ENCODE results near the gene ZNF784. TPM values are rescaled to one million over a fixed set of nuclear protein-coding genes. Genes with fewer than 3 reads are reported as not detected.

The ZNF784 gene
- total and polyA plus RNA-seq, 2 donors, result 2.7 to 5.4 TPM

GRCh38 chr19:55598034-55598433, 26.3 kb downstream of the ZNF784 start:
- peak overlapping the region in 1 of 2 donors; percentile 8 for H3K27ac ChIP-seq (ENCODE audit: low read depth in 1 of 2, low read length in 1 of 2)
- DNase-seq (ENCODE audit: low read depth in 6 of 9, low spot score in 9 of 9), result no peak
- no peaks in the 10 kb centered on the region for H3K27me3 ChIP-seq (ENCODE audit: control insufficient read depth in 2 of 2, insufficient read depth in 1 of 2, low read length in 1 of 2)
- WGBS, result 97% methylated on average over 9 of the region's 9 CpGs
- H3K4me1 ChIP-seq (ENCODE audit: control insufficient read depth in 2 of 2, insufficient read depth in 2 of 2, low read length in 2 of 2), result peaks cover 7 to 21% of the 10 kb centered on the region in 2 donors
- H3K4me3 ChIP-seq (ENCODE audit: low read length in 2 of 2), result no peak overlapping the region
- H3K36me3 ChIP-seq (ENCODE audit: control insufficient read depth in 2 of 2, insufficient read depth in 2 of 2, low read length in 1 of 2), result peaks cover 30 to 35% of the 10 kb centered on the region in 2 donors
- peaks cover 1 to 7% of the 10 kb centered on the region in 2 donors for H3K9me3 ChIP-seq (ENCODE audit: control insufficient read depth in 2 of 2, insufficient read depth in 1 of 2, low read length in 1 of 2)

GRCh38 chr19:55597501-55597921, 26.9 kb downstream of the ZNF784 start:
- no peak for DNase-seq (ENCODE audit: low read depth in 6 of 9, low spot score in 9 of 9)
- H3K9me3 ChIP-seq (ENCODE audit: control insufficient read depth in 2 of 2, insufficient read depth in 1 of 2, low read length in 1 of 2), result peaks cover 1 to 7% of the 10 kb centered on the region in 2 donors
- H3K4me3 ChIP-seq (ENCODE audit: low read length in 2 of 2), result no peak overlapping the region
- peaks cover 30 to 38% of the 10 kb centered on the region in 2 donors for H3K36me3 ChIP-seq (ENCODE audit: control insufficient read depth in 2 of 2, insufficient read depth in 2 of 2, low read length in 1 of 2)
- WGBS, result 99% methylated on average over 30 of the region's 30 CpGs
- H3K4me1 ChIP-seq (ENCODE audit: control insufficient read depth in 2 of 2, insufficient read depth in 2 of 2, low read length in 2 of 2), result peaks cover 7 to 21% of the 10 kb centered on the region in 2 donors
- no peak overlapping the region for H3K27ac ChIP-seq (ENCODE audit: low read depth in 1 of 2, low read length in 1 of 2)
- H3K27me3 ChIP-seq (ENCODE audit: control insufficient read depth in 2 of 2, insufficient read depth in 1 of 2, low read length in 1 of 2), result no peaks in the 10 kb centered on the region

DNA sequence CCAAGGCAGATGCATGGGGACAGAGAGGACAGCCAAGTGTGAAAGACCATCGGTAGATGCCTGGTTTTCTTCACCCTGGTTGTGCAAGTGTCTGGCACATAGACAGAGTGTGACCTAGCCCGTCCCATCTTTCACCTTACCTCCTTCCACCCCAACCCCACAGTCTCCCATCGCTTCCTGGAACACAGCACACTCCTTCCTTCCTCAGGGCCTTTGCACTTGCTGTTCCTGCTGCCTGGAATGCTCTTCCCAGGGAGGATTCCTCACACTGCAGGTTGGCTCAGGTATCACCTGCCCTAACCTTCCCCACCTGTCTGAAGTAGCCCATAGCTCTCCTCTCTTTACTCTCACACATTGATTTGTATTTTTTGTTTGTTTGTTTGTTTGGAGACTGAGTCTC, 28.1 kb downstream of the ZNF784 start:
- no peaks in the 10 kb centered on the region for H3K27me3 ChIP-seq (ENCODE audit: control insufficient read depth in 2 of 2, insufficient read depth in 1 of 2, low read length in 1 of 2)
- no peak overlapping the region for H3K27ac ChIP-seq (ENCODE audit: low read depth in 1 of 2, low read length in 1 of 2)
- 96% methylated on average over 3 of the region's 3 CpGs for WGBS
- H3K4me3 ChIP-seq (ENCODE audit: low read length in 2 of 2), result no peak overlapping the region
- DNase-seq (ENCODE audit: low read depth in 6 of 9, low spot score in 9 of 9), result no peak
- H3K36me3 ChIP-seq (ENCODE audit: control insufficient read depth in 2 of 2, insufficient read depth in 2 of 2, low read length in 1 of 2), result peaks cover 34 to 44% of the 10 kb centered on the region in 2 donors
- H3K9me3 ChIP-seq (ENCODE audit: control insufficient read depth in 2 of 2, insufficient read depth in 1 of 2, low read length in 1 of 2), result peaks cover 1 to 7% of the 10 kb centered on the region in 2 donors
- peaks cover 6 to 13% of the 10 kb centered on the region in 2 donors for H3K4me1 ChIP-seq (ENCODE audit: control insufficient read depth in 2 of 2, insufficient read depth in 2 of 2, low read length in 2 of 2)

DNA sequence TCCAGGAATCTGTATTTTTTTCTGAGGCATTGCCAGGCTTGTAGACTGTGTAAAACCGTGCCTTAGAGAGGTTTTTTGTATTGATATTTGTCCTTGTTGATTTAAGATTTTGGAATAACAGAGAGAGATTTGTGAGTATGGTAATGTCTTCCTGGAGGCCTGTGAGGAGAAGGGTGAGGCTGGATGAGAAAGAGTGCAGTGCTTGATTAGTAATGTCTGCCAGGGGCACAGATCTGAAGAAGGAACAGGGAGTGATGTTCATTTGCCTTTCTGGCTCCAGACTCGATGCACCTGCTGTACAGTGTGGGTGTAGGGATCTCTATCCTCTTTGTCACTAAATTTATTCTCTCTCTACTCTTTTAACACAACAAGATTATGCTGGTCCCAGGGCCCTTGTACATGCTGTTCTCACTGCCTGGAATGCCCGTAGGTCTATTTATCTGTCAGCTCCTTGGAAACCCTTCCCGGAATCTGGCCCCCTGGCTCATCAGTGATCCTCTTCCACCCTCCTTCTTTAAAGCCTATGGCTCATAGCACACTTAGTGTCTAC, 29.3 kb downstream of the ZNF784 start:
- no peak for DNase-seq (ENCODE audit: low read depth in 6 of 9, low spot score in 9 of 9)
- Histone ChIP-seq H3K9me3 (ENCODE audit: control insufficient read depth in 2 of 2, insufficient read depth in 1 of 2, low read length in 1 of 2) (peaks cover 1 to 7% of the 10 kb centered on the region in 2 donors), H3K4me1 (ENCODE audit: control insufficient read depth in 2 of 2, insufficient read depth in 2 of 2, low read length in 2 of 2) (peaks cover 0 to 5% of the 10 kb centered on the region in 2 donors), H3K4me3 (ENCODE audit: low read length in 2 of 2) (no peak overlapping the region), H3K27me3 (ENCODE audit: control insufficient read depth in 2 of 2, insufficient read depth in 1 of 2, low read length in 1 of 2) (no peaks in the 10 kb centered on the region), H3K36me3 (ENCODE audit: control insufficient read depth in 2 of 2, insufficient read depth in 2 of 2, low read length in 1 of 2) (peaks cover 34 to 44% of the 10 kb centered on the region in 2 donors), H3K27ac (ENCODE audit: low read depth in 1 of 2, low read length in 1 of 2) (no peak overlapping the region)
- WGBS, result 100% methylated on average over 4 of the region's 4 CpGs

DNA sequence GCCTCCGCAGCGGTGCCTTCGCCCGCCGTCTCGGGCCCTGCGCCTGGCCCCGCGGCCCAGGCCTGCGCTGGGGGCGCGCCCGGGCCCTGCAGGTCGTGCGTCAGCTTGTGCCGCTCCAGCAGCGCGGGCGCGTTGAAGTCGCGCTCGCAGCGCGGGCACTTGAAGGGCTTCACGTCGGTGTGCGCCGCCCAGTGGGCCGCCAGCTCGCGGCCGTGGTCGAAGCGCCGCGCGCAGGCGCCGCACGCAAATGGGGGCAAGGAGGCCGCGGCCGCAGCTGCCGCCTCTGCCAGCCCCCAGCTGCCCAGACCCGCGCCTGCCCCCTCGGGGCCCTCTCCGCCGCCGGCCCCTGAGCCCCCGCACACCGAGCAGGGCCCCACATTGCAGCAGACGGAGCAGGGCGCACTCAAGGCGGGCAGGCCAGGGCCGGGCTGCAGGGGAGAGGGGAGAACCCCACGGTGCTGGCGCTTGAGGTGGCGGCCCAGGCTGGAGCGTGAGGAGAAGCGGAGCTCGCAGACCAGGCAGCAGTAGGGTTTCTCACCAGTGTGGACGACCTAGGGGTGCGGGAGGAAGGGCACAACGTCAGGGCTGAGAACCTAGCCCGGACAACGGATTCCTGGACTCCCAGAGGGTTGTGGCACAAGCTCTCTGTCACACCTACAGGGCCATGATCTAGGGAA, 31.1 kb downstream of the ZNF784 start:
- H3K9me3 ChIP-seq (ENCODE audit: control insufficient read depth in 2 of 2, insufficient read depth in 1 of 2, low read length in 1 of 2), result peaks cover 0 to 1% of the 10 kb centered on the region in 2 donors
- H3K4me1 ChIP-seq (ENCODE audit: control insufficient read depth in 2 of 2, insufficient read depth in 2 of 2, low read length in 2 of 2), result no peaks in the 10 kb centered on the region
- peaks cover 34 to 44% of the 10 kb centered on the region in 2 donors for H3K36me3 ChIP-seq (ENCODE audit: control insufficient read depth in 2 of 2, insufficient read depth in 2 of 2, low read length in 1 of 2)
- H3K27me3 ChIP-seq (ENCODE audit: control insufficient read depth in 2 of 2, insufficient read depth in 1 of 2, low read length in 1 of 2), result no peaks in the 10 kb centered on the region
- H3K27ac ChIP-seq (ENCODE audit: low read depth in 1 of 2, low read length in 1 of 2), result no peak overlapping the region
- WGBS, result 96% methylated on average over 68 of the region's 68 CpGs
- DNase-seq (ENCODE audit: low read depth in 6 of 9, low spot score in 9 of 9), result no peak
- no peak overlapping the region for H3K4me3 ChIP-seq (ENCODE audit: low read length in 2 of 2)

GRCh38 chr19:55592391-55593090, 31.8 kb downstream of the ZNF784 start:
- Histone ChIP-seq H3K27me3 (ENCODE audit: control insufficient read depth in 2 of 2, insufficient read depth in 1 of 2, low read length in 1 of 2) (no peaks in the 10 kb centered on the region), H3K27ac (ENCODE audit: low read depth in 1 of 2, low read length in 1 of 2) (no peak overlapping the region), H3K4me3 (ENCODE audit: low read length in 2 of 2) (no peak overlapping the region), H3K36me3 (ENCODE audit: control insufficient read depth in 2 of 2, insufficient read depth in 2 of 2, low read length in 1 of 2) (peaks cover 34 to 43% of the 10 kb centered on the region in 2 donors), H3K9me3 (ENCODE audit: control insufficient read depth in 2 of 2, insufficient read depth in 1 of 2, low read length in 1 of 2) (peaks cover 0 to 1% of the 10 kb centered on the region in 2 donors), H3K4me1 (ENCODE audit: control insufficient read depth in 2 of 2, insufficient read depth in 2 of 2, low read length in 2 of 2) (peaks cover 0 to 5% of the 10 kb centered on the region in 2 donors)
- no peak for DNase-seq (ENCODE audit: low read depth in 6 of 9, low spot score in 9 of 9)
- 97% methylated on average over 73 of the region's 73 CpGs for WGBS

DNA sequence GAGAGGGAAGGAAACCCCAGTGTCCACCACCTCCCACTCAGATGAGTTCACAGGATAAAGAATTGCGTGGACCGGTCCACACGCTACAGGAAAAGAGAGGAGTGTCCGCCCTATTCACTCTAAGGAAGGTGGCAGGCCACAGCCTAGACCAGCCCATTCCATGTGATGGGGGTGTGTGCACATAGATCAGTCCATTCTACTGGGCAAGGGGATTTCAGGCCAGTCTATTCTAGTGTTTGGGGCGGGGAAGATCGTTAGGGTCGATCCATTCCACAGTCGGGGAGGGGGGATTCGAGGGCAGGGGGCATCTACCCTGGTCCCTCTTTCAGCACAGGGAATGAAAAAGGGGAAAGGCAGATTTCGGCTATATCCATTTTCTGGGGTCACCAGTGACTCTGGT, 32.8 kb downstream of the ZNF784 start:
- Histone ChIP-seq H3K9me3 (ENCODE audit: control insufficient read depth in 2 of 2, insufficient read depth in 1 of 2, low read length in 1 of 2) (peaks cover 0 to 1% of the 10 kb centered on the region in 2 donors), H3K4me1 (ENCODE audit: control insufficient read depth in 2 of 2, insufficient read depth in 2 of 2, low read length in 2 of 2) (peaks cover 5 to 14% of the 10 kb centered on the region in 2 donors), H3K27ac (ENCODE audit: low read depth in 1 of 2, low read length in 1 of 2) (no peak overlapping the region), H3K36me3 (ENCODE audit: control insufficient read depth in 2 of 2, insufficient read depth in 2 of 2, low read length in 1 of 2) (peaks cover 27 to 38% of the 10 kb centered on the region in 2 donors), H3K4me3 (ENCODE audit: low read length in 2 of 2) (no peak overlapping the region), H3K27me3 (ENCODE audit: control insufficient read depth in 2 of 2, insufficient read depth in 1 of 2, low read length in 1 of 2) (peaks cover 3 to 7% of the 10 kb centered on the region in 2 donors)
- no peak for DNase-seq (ENCODE audit: low read depth in 6 of 9, low spot score in 9 of 9)
- WGBS, result 97% methylated on average over 10 of the region's 10 CpGs

GRCh38 chr19:55590617-55591016, 33.7 kb downstream of the ZNF784 start:
- H3K9me3 ChIP-seq (ENCODE audit: control insufficient read depth in 2 of 2, insufficient read depth in 1 of 2, low read length in 1 of 2), result peaks cover 0 to 1% of the 10 kb centered on the region in 2 donors
- peaks cover 4 to 7% of the 10 kb centered on the region in 2 donors for H3K27me3 ChIP-seq (ENCODE audit: control insufficient read depth in 2 of 2, insufficient read depth in 1 of 2, low read length in 1 of 2)
- peaks cover 18 to 29% of the 10 kb centered on the region in 2 donors for H3K36me3 ChIP-seq (ENCODE audit: control insufficient read depth in 2 of 2, insufficient read depth in 2 of 2, low read length in 1 of 2)
- WGBS, result 96% methylated on average over 10 of the region's 10 CpGs
- no peak for DNase-seq (ENCODE audit: low read depth in 6 of 9, low spot score in 9 of 9)
- peaks cover 13 to 24% of the 10 kb centered on the region in 2 donors for H3K4me1 ChIP-seq (ENCODE audit: control insufficient read depth in 2 of 2, insufficient read depth in 2 of 2, low read length in 2 of 2)
- H3K27ac ChIP-seq (ENCODE audit: low read depth in 1 of 2, low read length in 1 of 2), result no peak overlapping the region
- H3K4me3 ChIP-seq (ENCODE audit: low read length in 2 of 2), result no peak overlapping the region

- peaks cover 13 to 27% of the 10 kb centered on the region in 2 donors for H3K4me1 ChIP-seq (ENCODE audit: control insufficient read depth in 2 of 2, insufficient read depth in 2 of 2, low read length in 2 of 2)
- H3K4me3 ChIP-seq (ENCODE audit: low read length in 2 of 2), result no peak overlapping the region
- H3K36me3 ChIP-seq (ENCODE audit: control insufficient read depth in 2 of 2, insufficient read depth in 2 of 2, low read length in 1 of 2), result peaks cover 13 to 25% of the 10 kb centered on the region in 2 donors
- 77% methylated on average over 7 of the region's 7 CpGs for WGBS
- peaks cover 4 to 7% of the 10 kb centered on the region in 2 donors for H3K27me3 ChIP-seq (ENCODE audit: control insufficient read depth in 2 of 2, insufficient read depth in 1 of 2, low read length in 1 of 2)
- no peak for DNase-seq (ENCODE audit: low read depth in 6 of 9, low spot score in 9 of 9)
- H3K27ac ChIP-seq (ENCODE audit: low read depth in 1 of 2, low read length in 1 of 2), result no peak overlapping the region
- H3K9me3 ChIP-seq (ENCODE audit: control insufficient read depth in 2 of 2, insufficient read depth in 1 of 2, low read length in 1 of 2), result peaks cover 0 to 1% of the 10 kb centered on the region in 2 donors
These were observed 34.3 kb downstream of the ZNF784 start for GRCh38 chr19:55590109-55590508.

All from thymus (tissue), 11 donors.